H1 (cell line): ENCODE data around the gene RAB24. TPM values are rescaled to one million over a fixed set of nuclear protein-coding genes. Genes with fewer than 3 reads are reported as not detected.

Source experiments
- CTCF ChIA-PET: fragments of 300-600 bp; sonication (Branson Sonifier 250); formaldehyde crosslinking; loops from one replicate; lab custom pipeline; 2021; ENCODE audit not compliant: partially characterized antibody; lab: Charles Lee
- POLR2A ChIA-PET: fragments of 300-600 bp; sonication (Branson Sonifier 250); formaldehyde crosslinking; loops from one replicate; lab custom pipeline; 2021; ENCODE audit warnings: inconsistent platforms; ENCODE audit not compliant: partially characterized antibody; lab: Charles Lee
- DNase-seq, 2 experiments: peaks; one replicate each; pipeline versions ENCODE4 v3.0.0 to v3.0.0-alpha.2; 2010 to 2022; ENCODE audit warnings: low spot score in 2 of 2, low read depth in 1 of 2, mixed read lengths in 1 of 2
- FAIRE-seq: peaks from 2 replicates; lab custom pipeline; 2011; peaks lifted over from hg19 to GRCh38; lab: Jason Lieb, UNC
- H2AFZ ChIP-seq: 2 replicates; pipeline ENCODE4 v1.8.1; 2012; ENCODE audit warnings: low read length, inconsistent platforms
- H2AK5ac ChIP-seq: 2 replicates; pipeline ENCODE4 v1.6.1; 2013; ENCODE audit warnings: low read depth, low read length
- H2BK120ac ChIP-seq: replicated peaks from 2 replicates; pipeline ENCODE3; 2013; ENCODE audit warnings: low read depth, low read length, inconsistent platforms
- H2BK12ac ChIP-seq: 2 replicates; pipeline ENCODE4 v1.6.1; 2013; ENCODE audit warnings: low read depth, low read length
- H2BK15ac ChIP-seq: 2 replicates; pipeline ENCODE4 v1.6.1; 2013; ENCODE audit warnings: low read length
- H2BK20ac ChIP-seq: 2 replicates; pipeline ENCODE4 v1.6.1; 2013; ENCODE audit warnings: low read length
- H2BK5ac ChIP-seq: 2 replicates; pipeline ENCODE4 v1.6.1; 2013; ENCODE audit warnings: low read depth, low read length
- H3K14ac ChIP-seq: 2 replicates; pipeline ENCODE4 v1.6.1; 2013; ENCODE audit warnings: inconsistent platforms; ENCODE audit not compliant: insufficient read length
- H3K18ac ChIP-seq: 2 replicates; pipeline ENCODE4 v1.6.1; 2013; ENCODE audit warnings: low read length; ENCODE audit errors: extremely low read depth
- H3K23ac ChIP-seq: 2 replicates; pipeline ENCODE4 v1.6.1; 2013; ENCODE audit warnings: inconsistent platforms; ENCODE audit not compliant: insufficient read length
- H3K23me2 ChIP-seq: 2 replicates; pipeline ENCODE4 v1.6.1; 2013; ENCODE audit warnings: low read depth, low read length
- H3K27ac ChIP-seq: 2 replicates; pipeline ENCODE4 v1.6.1; 2011; ENCODE audit warnings: low read depth, low read length, inconsistent platforms
- H3K27me3 ChIP-seq, 4 experiments: replicated peaks in 1 of 4; 1 replicate in 1 of 4; 2 replicates in 3 of 4; pipeline versions ENCODE4 v1.6.1 to v1.8.1; 2011 to 2013; ENCODE audit warnings: low read length in 3 of 4, mild to moderate bottlenecking in 3 of 4, inconsistent platforms in 2 of 4, mixed read lengths in 2 of 4, moderate library complexity in 1 of 4; ENCODE audit not compliant: control insufficient read depth in 3 of 4, insufficient read depth in 3 of 4; ENCODE audit errors: extremely low read depth in 1 of 4
- H3K36me3 ChIP-seq, 4 experiments: 2 replicates each; pipeline versions ENCODE4 v1.6.1 to v1.8.1; 2011 to 2013; ENCODE audit warnings: mild to moderate bottlenecking in 4 of 4, low read length in 3 of 4, moderate library complexity in 2 of 4, control low read depth in 1 of 4, inconsistent platforms in 1 of 4; ENCODE audit not compliant: insufficient read depth in 4 of 4, control insufficient read depth in 2 of 4
- H3K4ac ChIP-seq: replicated peaks from 2 replicates; pipeline ENCODE3; 2013; ENCODE audit warnings: low read length, low read depth, mixed read lengths, inconsistent platforms; ENCODE audit not compliant: insufficient read length
- H3K4me1 ChIP-seq, 4 experiments: replicated peaks in 1 of 4; 1 replicate in 1 of 4; 2 replicates in 3 of 4; pipeline versions ENCODE4 v1.6.1 to v1.8.1; 2011 to 2013; ENCODE audit warnings: low read length in 3 of 4, inconsistent platforms in 2 of 4, mixed read lengths in 1 of 4; ENCODE audit not compliant: insufficient read depth in 4 of 4, control insufficient read depth in 3 of 4
- H3K4me2 ChIP-seq, 2 experiments: 2 replicates each; pipeline versions ENCODE4 v1.6.1 to v1.8.1; 2011 to 2013; ENCODE audit warnings: low read depth in 2 of 2, low read length in 2 of 2, control low read depth in 1 of 2, inconsistent platforms in 1 of 2, mild to moderate bottlenecking in 1 of 2; ENCODE audit not compliant: insufficient read depth in 1 of 2
- H3K4me3 ChIP-seq, 4 experiments: fragments of 200-600, 300-600 bp in 1 of 4; sonication (generic), shearing (Covaris generic), sonication (Bioruptor Twin) in 1 of 4; 2 replicates each; pipeline versions ENCODE4 v1.5.1 to v1.8.1; 2011 to 2016; ENCODE audit warnings: low read length in 4 of 4, low read depth in 3 of 4, control low read depth in 2 of 4, inconsistent platforms in 2 of 4, mild to moderate bottlenecking in 2 of 4, mixed read lengths in 1 of 4, moderate library complexity in 1 of 4; ENCODE audit not compliant: insufficient read depth in 2 of 4; ENCODE audit errors: extremely low read depth in 1 of 4
- H3K56ac ChIP-seq: replicated peaks from 2 replicates; pipeline ENCODE3; 2013; ENCODE audit warnings: low read depth, mild to moderate bottlenecking, mixed read lengths, low read length, inconsistent platforms; ENCODE audit not compliant: insufficient read length
- H3K79me1 ChIP-seq: 2 replicates; pipeline ENCODE4 v1.6.1; 2013; ENCODE audit warnings: low read depth, low read length, control low read depth
- H3K79me2 ChIP-seq, 2 experiments: 2 replicates each; pipeline versions ENCODE4 v1.6.1 to v1.8.1; 2012 to 2013; ENCODE audit warnings: low read length in 2 of 2, mild to moderate bottlenecking in 2 of 2, inconsistent platforms in 1 of 2; ENCODE audit not compliant: insufficient read depth in 2 of 2, control insufficient read depth in 1 of 2
- H3K9ac ChIP-seq, 4 experiments: replicated peaks in 1 of 4; 1 replicate in 1 of 4; 2 replicates in 3 of 4; pipeline versions ENCODE4 v1.6.1 to v1.8.1; 2011 to 2013; ENCODE audit warnings: low read depth in 3 of 4, low read length in 3 of 4, control low read depth in 2 of 4, mild to moderate bottlenecking in 2 of 4, moderate library complexity in 2 of 4, inconsistent platforms in 1 of 4; ENCODE audit errors: extremely low read depth in 1 of 4
- H3K9me3 ChIP-seq, 2 experiments: 2 replicates each; pipeline versions ENCODE4 v1.6.1 to v1.8.1; 2012 to 2013; ENCODE audit warnings: mild to moderate bottlenecking in 2 of 2, moderate library complexity in 2 of 2, control low read depth in 1 of 2, inconsistent platforms in 1 of 2, low read depth in 1 of 2, low read length in 1 of 2, mixed read lengths in 1 of 2; ENCODE audit not compliant: insufficient read depth in 2 of 2
- H4K20me1 ChIP-seq, 2 experiments: replicated peaks in 1 of 2; 2 replicates each; pipeline versions ENCODE3 to v1.8.1; 2011 to 2013; ENCODE audit warnings: inconsistent platforms in 2 of 2, low read length in 2 of 2, mild to moderate bottlenecking in 1 of 2; ENCODE audit not compliant: insufficient read depth in 2 of 2, control insufficient read depth in 1 of 2
- H4K5ac ChIP-seq: 2 replicates; pipeline ENCODE4 v1.6.1; 2013; ENCODE audit warnings: low read length, low read depth, mixed read lengths, inconsistent platforms; ENCODE audit not compliant: insufficient read length
- H4K8ac ChIP-seq: 2 replicates; pipeline ENCODE4 v1.8.0; 2013; ENCODE audit warnings: mild to moderate bottlenecking, moderate library complexity, low read length, inconsistent platforms; ENCODE audit not compliant: insufficient read depth; ENCODE audit errors: extremely low read depth
- H4K91ac ChIP-seq: replicated peaks from 2 replicates; pipeline ENCODE3; 2013; ENCODE audit warnings: low read length, mixed read lengths, inconsistent platforms; ENCODE audit not compliant: insufficient read length
- ATF2 ChIP-seq: IDR thresholded peaks from 2 replicates; pipeline ENCODE4 v1.6.1; 2012; ENCODE audit warnings: low read length, inconsistent platforms
- EZH2 ChIP-seq: fragments of 200-600 bp; sonication (generic); IDR thresholded peaks from 2 replicates; pipeline ENCODE4 v1.7.1; 2012; ENCODE audit warnings: low read depth, mild to moderate bottlenecking, moderate library complexity, low read length, inconsistent platforms; ENCODE audit not compliant: severe bottlenecking
- GABPA ChIP-seq: IDR thresholded peaks from 2 replicates; pipeline ENCODE4 v1.6.1; 2011; ENCODE audit warnings: mild to moderate bottlenecking, low read length, moderate library complexity, borderline replicate concordance; ENCODE audit not compliant: insufficient read depth
- GTF2F1 ChIP-seq: IDR thresholded peaks from 2 replicates; pipeline ENCODE4 v1.6.1; 2012; ENCODE audit warnings: low read depth, low read length, improper control_type of control experiment, borderline replicate concordance
- JUN ChIP-seq: IDR thresholded peaks from 2 replicates; pipeline ENCODE4 v1.6.1; 2011; ENCODE audit warnings: low read depth, mild to moderate bottlenecking, improper control_type of control experiment, low read length
- KDM4A ChIP-seq: IDR thresholded peaks from one replicate; pipeline ENCODE4 v1.7.1; 2012; ENCODE audit warnings: low read depth, mild to moderate bottlenecking, moderate library complexity, low read length, inconsistent platforms; ENCODE audit not compliant: severe bottlenecking
- POLR2AphosphoS5 ChIP-seq: IDR thresholded peaks from 2 replicates; pipeline ENCODE4 v1.6.1; 2011; ENCODE audit warnings: low read depth, low read length
- RAD21 ChIP-seq, 2 experiments: IDR thresholded peaks in 1 of 2; conservative IDR thresholded peaks in 1 of 2; 2 replicates each; pipeline ENCODE4 v1.6.1; 2011; ENCODE audit warnings: low read depth in 2 of 2, low read length in 2 of 2, improper control_type of control experiment in 1 of 2, inconsistent platforms in 1 of 2, mild to moderate bottlenecking in 1 of 2, moderate library complexity in 1 of 2
- RFX5 ChIP-seq: IDR thresholded peaks from 2 replicates; pipeline ENCODE4 v1.6.1; 2011; ENCODE audit warnings: low read depth, low read length, improper control_type of control experiment, borderline replicate concordance
- SIX5 ChIP-seq: IDR thresholded peaks from 2 replicates; pipeline ENCODE4 v1.6.1; 2011; ENCODE audit warnings: mild to moderate bottlenecking, low read depth, low read length
- SP2 ChIP-seq: IDR thresholded peaks from 2 replicates; pipeline ENCODE4 v1.6.1; 2012; ENCODE audit warnings: mild to moderate bottlenecking, low read length, inconsistent platforms
- SP4 ChIP-seq: IDR thresholded peaks from 2 replicates; pipeline ENCODE4 v1.6.1; 2012; ENCODE audit warnings: low read length, inconsistent platforms
- SUZ12 ChIP-seq: fragments of 200-600 bp; sonication (generic); IDR thresholded peaks from 2 replicates; pipeline ENCODE4 v1.6.1; 2012; ENCODE audit warnings: mild to moderate bottlenecking, inconsistent platforms, low read length, moderate library complexity, mixed read lengths
- WGBS, 2 experiments: shearing (Covaris generic) in 1 of 2; methylation state at CpG; one replicate each; pipeline versions ENCODE4 v1.1.6 to v1.1.7; 2013 to 2015; ENCODE audit warnings: low lambda C conversion rate in 2 of 2, mixed read lengths in 2 of 2, inconsistent platforms in 1 of 2, low coverage in 1 of 2, missing lambda C conversion rate in 1 of 2; ENCODE audit not compliant: insufficient replicate concordance in 2 of 2, insufficient coverage in 1 of 2, insufficient read length in 1 of 2; ENCODE audit errors: extremely low coverage in 1 of 2, missing lambda C conversion rate in 1 of 2; 5-methylcytosine and 5-hydroxymethylcytosine counted together
- polyA plus RNA-seq, 7 experiments: library from polyadenylated mRNA; depleted of rRNA in 3 of 7; stranded (reverse) in 5 of 7; unstranded in 2 of 7; fragments of >200 nt in 5 of 7; fragments of 200-250 nt in 2 of 7; gene quantifications; 1 replicate in 5 of 7; 2 replicates in 1 of 7; 4 replicates in 1 of 7; pipeline versions ENCODE4 v1.2.1 to v1.2.3, GENCODE V29; 2011 to 2013; ENCODE audit warnings: missing spikeins in 2 of 7, mixed read lengths in 2 of 7
- total RNA-seq: library from RNA; stranded (reverse); fragmentation: NEBNext Ultra II Directional; extraction: Animal tissue kit (Norgen Biotek cat#: 25700); gene quantifications from 2 replicates; pipeline ENCODE4 v1.2.1, GENCODE V29; 2021

RAB24 gene
- total and polyA plus RNA-seq, 2 of the 8 experiments (the other 6 are each of a cell fraction or from before 2014, with no cell fraction given): 18.8 to 33.8 TPM

GRCh38 chr5:177291735-177292134 is 11.8 kb downstream of the RAB24 start:
- no peak for FAIRE-seq
- no peak overlapping the region for H2BK120ac ChIP-seq
- no peak overlapping the region for H2BK12ac ChIP-seq
- no peak overlapping the region for H4K91ac ChIP-seq
- no peak overlapping the region for H3K56ac ChIP-seq
- DNase-seq: no peak
- H3K18ac ChIP-seq: no peak overlapping the region
- peaks cover 48 to 95% (median 72%) of the 10 kb centered on the region in 4 experiments for H3K36me3 ChIP-seq
- H2BK15ac ChIP-seq: no peak overlapping the region
- no peaks in the 10 kb centered on the region; a peak in 1 of 4 replicates for H3K79me2 ChIP-seq
- no peak overlapping the region for H4K8ac ChIP-seq
- 96% methylated on average over 7 of the region's 7 CpGs; no CpG with 5 or more reads in 1 of the 2 experiments for WGBS, 2 experiments
- H2AK5ac ChIP-seq: no peak overlapping the region
- H2BK20ac ChIP-seq: no peak overlapping the region
- no peak overlapping the region for H4K5ac ChIP-seq
- no peaks in the 10 kb centered on the region for H3K27me3 ChIP-seq
- H3K14ac ChIP-seq: no peak overlapping the region
- no peak overlapping the region for H3K4ac ChIP-seq
- no peak overlapping the region for H3K4me2 ChIP-seq
- H3K9ac ChIP-seq: no peak overlapping the region; a peak in 1 of 7 replicates
- no peak overlapping the region for H3K4me3 ChIP-seq
- POLR2A ChIA-PET: no interaction called here
- no peak overlapping the region for H2BK5ac ChIP-seq
- no peak overlapping the region for H3K27ac ChIP-seq
- H4K20me1 ChIP-seq: peaks cover 6 to 15% of the 10 kb centered on the region in 2 experiments
- CTCF ChIA-PET: no interaction called here
- no peaks in the 10 kb centered on the region; a peak in 1 of 7 replicates for H3K4me1 ChIP-seq
- no peaks in the 10 kb centered on the region for H3K23me2 ChIP-seq
- no peak overlapping the region for H2AFZ ChIP-seq
- peaks cover 5% of the 10 kb centered on the region; the same call in 1 of the 2 replicates for H3K79me1 ChIP-seq
- H3K23ac ChIP-seq: no peak overlapping the region
- no peaks in the 10 kb centered on the region for H3K9me3 ChIP-seq
- no peak for TF ChIP-seq GABPA
- TF ChIP-seq SUZ12: no peak
- TF ChIP-seq SIX5: no peak
- no peak for TF ChIP-seq SP2
- no peak for TF ChIP-seq JUN
- no peak for TF ChIP-seq POLR2AphosphoS5
- no peak for TF ChIP-seq SP4
- no peak for TF ChIP-seq ATF2
- no peak for TF ChIP-seq RFX5
- TF ChIP-seq KDM4A: no peak
- TF ChIP-seq GTF2F1: no peak
- TF ChIP-seq EZH2: no peak
- TF ChIP-seq RAD21 (IDR thresholded peaks at IDR 0.05 in 1 of 2, conservative IDR thresholded peaks at IDR 0.05 in 1 of 2; ENCODE audit: low read depth in 2 of 2, low read length in 2 of 2): no peak
